Hematopoietic multipotent progenitor cell treated with erythropoietin and hydrocortisone succinate and interleukin-3 and kit ligand, for 15 days (in vitro differentiated cells): Measurements from ENCODE around the gene ZNF615.
"Not testable (repeated sequence)": the region's sequence is repeated elsewhere in the genome, so short reads cannot be mapped to it uniquely, and the experiment has no call there.

ENCODE experiments used
- DNase-seq: peaks from one replicate; pipeline ENCODE4 v3.0.0-alpha.2; 2015; ENCODE audit warnings: low spot score

Gene ZNF615

DNA sequence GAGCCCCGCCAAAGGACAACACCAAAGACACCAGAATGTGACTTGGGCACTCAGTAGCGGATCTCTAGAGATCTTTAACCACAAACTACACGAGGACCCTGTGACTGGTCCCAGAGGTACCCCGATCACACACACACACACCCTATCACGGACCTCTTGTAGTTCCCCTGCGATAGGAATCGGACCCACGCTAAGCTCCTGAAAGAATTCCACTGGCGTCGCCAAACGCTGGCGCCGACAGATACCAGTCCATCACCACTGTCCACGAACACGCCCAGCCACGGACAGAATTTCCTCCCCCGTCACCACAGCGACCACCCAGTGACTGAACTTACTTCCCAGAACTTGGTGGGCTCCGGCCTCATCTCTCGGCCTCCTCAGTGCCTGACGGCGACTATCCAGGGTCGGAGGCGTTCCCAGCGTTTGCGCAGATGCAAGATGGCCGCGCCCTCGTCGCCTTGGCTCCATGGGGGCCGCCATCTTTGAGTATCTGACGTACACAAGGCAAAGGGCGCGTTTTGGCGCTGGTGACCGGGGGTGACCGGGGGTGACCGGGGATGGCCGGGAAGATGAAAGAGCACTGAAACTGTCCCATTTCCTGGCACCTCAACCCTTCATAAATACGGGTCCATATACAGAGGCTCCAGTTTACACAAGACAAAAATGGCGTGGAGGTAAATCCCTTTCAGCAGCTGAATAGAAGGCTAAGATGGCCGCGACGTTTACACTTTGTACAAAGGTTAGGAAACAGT is at the start of gene ZNF615:
ZNF615 (minus strand) TSS at position 406 of the 752 bp plus-strand sequence. CDS start 4,500 bp downstream, outside the sequence.
- DNase-seq, result peak; percentile 82

DNA sequence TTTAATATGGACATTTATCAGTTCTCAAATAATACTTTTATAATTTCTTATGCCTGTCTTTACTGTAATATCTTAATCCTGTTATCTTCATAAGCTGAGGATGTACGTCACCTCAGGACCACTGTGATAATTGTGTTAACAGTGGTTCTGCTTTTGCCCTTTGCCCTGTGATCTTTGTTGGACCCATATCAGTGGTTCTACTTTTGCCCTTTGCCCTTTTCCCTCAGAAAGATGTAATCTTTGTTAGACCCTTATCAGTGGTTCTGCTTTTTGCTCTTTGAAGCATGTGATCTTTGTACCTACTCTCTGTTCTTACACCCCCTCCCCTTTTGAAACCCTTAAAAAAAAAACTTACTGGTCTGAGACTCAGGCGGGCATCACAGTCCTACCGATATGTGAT is 48.5 kb upstream of the ZNF615 start:
- DNase-seq, result not testable (repeated sequence)

DNA sequence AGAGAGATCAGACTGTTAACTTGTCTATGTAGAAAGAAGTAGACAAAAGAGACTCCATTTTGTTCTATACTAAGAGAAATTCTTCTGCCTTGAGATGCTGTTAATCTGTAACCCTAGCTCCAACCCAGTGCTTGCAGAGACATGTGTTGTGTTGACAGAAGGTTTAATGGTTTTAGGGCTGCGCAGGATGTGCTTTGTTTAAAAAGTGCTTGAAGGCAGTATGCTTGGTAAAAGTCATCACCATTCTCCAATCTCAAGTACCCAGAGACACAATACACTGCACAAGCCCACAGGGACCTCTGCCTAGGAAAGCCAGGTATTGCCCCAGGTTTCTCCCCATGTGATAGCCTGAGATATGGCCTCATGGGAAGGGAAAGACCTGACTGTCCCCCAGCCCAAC is 43.7 kb upstream of the ZNF615 start:
- not testable (repeated sequence) for DNase-seq

DNA sequence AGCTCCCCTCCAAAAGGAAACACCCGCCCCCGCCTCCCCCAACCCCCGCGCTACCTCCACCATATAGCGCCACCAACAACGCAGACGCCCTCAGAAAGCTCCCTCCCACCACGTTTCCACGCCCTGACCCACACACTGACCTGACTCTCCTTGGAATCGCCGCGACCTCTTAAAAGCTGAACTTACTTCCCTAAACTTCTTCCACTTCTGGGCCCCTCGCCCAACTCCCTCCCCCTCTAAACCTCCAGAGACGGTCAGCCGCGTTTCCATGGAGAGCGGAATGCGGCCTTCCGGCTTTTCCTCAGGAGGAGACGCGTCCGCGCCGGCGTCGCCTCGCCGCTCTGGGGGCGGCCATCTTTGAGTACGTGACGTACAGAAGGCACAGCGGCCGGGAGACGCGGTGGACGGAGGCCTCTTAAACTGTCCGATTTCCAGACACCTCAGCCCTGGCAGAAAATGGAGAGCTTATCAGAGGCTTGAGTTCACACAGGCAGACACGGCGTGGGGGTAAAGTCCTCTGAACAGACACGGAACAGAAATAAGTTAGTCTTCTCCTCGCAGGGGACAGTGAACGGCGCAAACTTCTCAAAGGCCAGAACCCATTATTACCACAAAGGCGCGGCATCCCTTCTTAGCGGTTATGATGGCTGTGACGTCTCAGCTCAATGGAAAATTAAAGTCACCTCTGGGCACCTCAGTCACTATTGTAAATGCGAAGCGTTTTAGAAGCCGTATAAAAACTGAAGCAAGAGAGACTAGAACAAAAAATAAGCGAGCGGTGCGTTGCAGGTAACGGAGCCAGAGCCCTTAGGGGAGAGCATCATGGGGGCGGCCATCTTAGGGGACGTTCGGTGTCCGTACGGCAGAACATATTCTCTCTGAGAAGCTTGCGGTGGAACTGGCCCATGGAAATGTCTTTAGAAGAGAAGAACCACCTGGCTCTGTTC is 40.8 kb upstream of the ZNF615 start, which contains the start of gene ZNF432:
ZNF432 (minus strand) TSS at position 284 of the 947 bp plus-strand sequence. CDS start 1,970 bp downstream, outside the sequence.
- peak; percentile 74 for DNase-seq

- no peak for DNase-seq
Measured at GRCh38 chr19:52039169-52039568, 31.2 kb upstream of the ZNF615 start.

DNA sequence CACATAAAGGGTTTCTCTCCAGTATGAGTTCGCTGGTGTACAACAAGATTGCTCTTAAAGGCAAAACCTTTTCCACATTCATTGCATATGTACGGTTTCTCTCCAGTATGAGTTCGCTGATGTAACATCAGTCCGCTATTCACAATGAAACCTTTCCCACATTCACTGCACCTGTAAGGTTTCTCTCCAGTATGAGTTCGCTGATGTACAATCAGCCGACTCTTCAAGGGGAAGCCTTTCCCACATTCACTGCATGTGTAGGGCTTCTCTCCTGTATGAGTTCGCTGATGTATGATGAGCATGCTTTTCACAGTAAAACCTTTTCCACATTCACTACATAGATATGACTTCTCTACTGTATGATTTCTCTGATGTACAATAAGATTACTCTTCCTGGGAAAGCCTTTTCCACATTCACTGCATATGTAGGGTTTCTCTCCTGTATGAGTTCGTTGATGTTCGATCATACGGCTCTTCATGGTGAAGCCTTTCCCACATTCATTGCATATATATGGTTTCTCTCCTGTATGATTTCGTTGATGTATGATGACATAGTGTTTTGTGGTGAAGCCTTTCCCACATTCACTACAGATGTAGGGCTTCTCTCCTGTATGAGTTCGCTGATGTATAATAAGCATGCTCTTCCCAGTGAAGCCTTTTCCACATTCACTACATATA is 26.2 kb upstream of the ZNF615 start:
- no peak for DNase-seq

DNA sequence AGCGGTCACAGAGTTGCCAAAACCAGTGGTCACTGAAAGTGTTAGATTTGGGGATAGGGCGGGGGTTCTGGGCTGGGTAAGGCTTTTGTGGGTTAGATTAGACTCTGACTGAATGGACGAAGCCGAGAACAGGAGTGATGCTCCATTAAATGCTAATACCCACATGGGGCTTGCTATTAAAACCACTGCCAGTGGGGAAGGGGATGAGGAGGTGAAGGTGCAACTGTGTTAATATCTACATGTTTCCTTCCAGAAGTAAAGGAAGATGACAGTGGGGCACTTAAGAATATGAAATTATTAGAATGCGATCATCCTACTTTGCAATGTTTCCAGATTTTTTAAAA is 20.7 kb upstream of the ZNF615 start:
- DNase-seq, result no peak

DNA sequence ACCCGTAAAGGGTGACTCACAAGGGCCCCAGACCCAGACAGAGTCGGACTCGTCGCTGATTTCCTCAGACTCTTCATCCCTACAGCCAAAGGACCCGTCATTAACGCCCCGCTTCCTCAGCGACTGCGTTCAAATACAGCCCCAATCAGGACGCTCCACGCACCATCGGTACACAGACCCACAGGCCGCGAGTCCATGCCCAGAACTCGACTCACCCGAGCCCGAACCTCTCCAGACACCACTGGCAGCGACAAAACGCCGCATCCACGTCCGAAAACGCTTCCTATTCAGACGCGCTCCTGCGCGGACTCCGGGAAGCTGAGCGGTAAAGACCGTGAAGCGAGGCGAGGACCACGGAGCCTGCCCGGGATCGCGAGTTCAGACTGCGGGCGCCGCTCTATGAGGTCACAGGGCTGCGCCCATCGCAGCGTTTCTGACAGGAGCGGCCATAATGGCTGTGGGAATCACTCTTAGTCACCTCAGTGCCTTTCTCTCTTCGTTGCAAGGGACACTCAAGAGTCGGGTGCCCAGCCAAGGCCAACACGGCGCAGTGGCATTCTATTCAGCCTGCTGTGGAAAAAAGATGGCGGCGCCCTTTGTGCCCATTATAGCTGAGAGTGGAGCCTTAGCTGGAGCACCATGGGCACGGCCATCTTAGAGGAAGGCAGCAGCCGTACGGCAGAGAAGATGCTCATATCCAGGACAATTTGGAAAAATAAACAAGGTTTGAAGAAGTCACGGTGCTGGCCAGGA is 20.2 kb upstream of the ZNF615 start, which contains the start of gene ZNF614:
ZNF614 (minus strand) TSS at position 353 of the 753 bp plus-strand sequence. CDS start 2,634 bp downstream, outside the sequence.
- DNase-seq, result peak; percentile 73

GRCh38 chr19:52026255-52026990 is 18.4 kb upstream of the ZNF615 start:
- DNase-seq, result not testable (repeated sequence)

DNA sequence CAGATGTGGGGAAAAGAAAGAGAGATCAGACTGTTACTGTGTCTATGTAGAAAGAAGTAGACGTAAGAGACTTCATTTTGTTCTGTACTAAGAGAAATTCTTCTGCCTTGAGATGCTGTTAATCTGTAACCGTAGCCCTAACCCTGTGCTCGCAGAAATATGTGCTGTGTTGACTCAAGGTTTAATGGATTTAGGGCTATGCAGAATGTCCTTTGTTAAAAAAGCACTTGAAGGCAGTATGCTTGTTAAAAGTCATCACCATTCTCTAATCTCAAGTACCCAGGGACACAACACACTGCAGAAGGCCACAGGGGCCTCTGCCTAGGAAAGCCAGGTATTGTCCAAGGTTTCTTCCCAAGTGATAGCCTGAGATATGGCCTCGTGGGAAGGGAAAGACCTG is 16.5 kb upstream of the ZNF615 start:
- DNase-seq, result not testable (repeated sequence)

DNA sequence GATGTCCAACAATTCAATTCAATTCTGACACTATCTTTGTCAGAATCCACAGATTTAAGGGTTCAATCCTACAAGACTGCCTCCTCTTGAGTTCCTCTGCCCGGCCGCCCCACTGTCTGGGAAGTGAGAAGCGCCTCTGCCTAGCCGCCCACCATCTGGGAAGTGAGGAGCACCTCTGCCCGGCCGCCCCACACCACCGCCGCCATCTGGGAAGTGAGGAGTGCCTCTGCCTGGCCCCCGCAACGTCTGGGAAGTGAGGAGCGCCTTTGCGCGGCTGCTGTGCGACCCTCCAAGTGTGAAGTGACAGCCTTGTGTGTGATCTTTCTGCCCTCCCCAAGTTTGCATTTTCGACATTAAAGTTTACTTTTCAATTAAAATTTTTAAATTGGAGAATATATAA is 14.2 kb upstream of the ZNF615 start:
- DNase-seq, result no peak

GRCh38 chr19:52020506-52020905 is 12.5 kb upstream of the ZNF615 start:
- DNase-seq, result no peak

GRCh38 chr19:52010674-52011073 is 2.7 kb upstream of the ZNF615 start:
- DNase-seq, result no peak

DNA sequence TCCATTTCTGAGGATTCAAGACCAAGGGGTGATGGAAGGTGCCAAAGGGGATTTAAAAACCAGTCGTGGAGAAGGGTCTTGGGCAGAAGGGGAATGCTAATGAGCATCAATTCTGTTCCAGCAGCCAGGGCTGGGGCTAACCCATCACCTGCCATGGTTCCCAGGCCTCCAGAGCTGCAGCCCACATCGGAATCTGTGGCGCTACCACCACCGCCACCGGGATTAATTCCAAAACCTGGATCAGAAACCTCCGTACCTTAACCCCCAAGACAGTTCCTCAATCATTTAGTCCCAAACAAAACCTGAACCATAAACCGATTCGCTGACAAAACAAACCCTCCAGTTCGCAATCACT is 583 bp downstream of the ZNF615 start:
- no peak for DNase-seq

DNA sequence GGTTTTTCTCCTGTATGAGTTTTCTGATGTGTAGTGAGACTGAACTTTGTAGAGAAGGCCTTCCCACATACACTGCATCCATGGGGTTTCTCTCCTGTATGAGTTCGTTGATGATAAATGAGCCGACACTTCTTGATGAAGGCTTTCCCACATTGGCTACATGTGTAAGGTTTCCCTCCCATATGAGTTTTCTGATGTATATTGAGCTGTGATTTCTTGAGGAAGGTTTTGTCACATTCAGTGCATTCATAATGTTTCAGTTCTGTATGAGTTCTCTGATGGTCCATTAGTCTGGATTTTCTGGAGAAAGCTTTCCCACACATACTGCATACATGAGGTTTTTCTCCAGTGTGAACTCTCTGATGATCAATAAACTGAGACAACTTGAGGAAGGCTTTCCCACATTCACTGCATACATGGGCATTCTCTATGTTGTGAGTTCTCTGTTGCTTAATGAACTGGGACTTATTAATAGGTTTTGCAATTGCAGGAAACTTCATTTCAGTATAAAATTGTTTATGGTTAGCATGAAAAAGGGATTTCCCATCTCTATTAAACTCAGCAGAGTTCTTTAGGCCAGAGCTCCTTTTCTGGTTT is 13.9 kb downstream of the ZNF615 start:
- no peak for DNase-seq

- DNase-seq, result no peak
Measured at GRCh38 chr19:51993422-51993821, 14.6 kb downstream of the ZNF615 start.

DNA sequence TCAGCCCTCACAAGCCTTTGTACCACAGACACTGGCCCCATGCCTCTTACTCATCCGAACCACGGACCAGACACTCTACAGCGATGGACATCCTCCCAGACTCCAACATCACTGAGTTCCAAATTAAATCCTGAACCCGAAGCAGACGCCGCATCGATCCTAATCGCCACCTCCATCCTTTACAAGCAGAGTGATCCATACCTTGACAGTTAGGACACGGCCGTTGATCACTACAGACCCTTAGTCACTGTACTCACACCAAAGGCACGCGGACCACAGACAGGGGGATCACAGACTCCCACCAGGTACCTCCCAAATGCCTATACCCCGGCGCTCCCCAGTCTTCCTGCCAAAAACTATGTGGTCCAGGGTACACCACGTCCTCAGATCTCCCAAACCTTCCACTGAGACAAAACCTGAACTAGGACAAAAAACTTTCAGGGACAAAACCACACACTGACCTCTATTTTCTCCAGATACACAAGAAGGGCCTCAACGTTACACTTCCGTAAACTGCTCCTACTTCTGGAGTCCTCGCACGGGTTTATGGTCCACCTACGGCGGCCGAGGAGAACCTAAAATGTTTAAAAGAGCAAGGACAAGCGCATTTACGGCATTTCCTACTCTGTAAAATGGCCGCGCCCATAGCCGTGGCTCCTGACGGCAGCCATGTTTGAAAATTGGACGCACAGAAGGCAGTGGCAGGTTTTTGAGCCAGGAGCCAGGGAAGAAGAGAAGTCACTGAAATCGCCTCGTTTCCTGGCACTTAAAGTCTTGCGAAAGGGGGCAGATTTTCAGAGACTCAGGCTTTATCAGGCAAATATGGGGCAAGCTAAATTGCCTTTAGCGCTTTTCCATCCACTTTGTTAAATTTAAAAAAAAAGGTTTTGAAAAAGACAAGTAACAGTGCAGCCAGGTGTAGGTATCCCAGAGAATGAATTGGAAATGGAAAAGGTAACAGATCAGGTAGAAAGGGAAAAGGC is 21.4 kb downstream of the ZNF615 start, which contains the start of gene ZNF350:
ZNF350 (minus strand) TSS at position 532 of the 983 bp plus-strand sequence. CDS start 12,480 bp downstream, outside the sequence.
- peak; percentile 75 for DNase-seq

DNA sequence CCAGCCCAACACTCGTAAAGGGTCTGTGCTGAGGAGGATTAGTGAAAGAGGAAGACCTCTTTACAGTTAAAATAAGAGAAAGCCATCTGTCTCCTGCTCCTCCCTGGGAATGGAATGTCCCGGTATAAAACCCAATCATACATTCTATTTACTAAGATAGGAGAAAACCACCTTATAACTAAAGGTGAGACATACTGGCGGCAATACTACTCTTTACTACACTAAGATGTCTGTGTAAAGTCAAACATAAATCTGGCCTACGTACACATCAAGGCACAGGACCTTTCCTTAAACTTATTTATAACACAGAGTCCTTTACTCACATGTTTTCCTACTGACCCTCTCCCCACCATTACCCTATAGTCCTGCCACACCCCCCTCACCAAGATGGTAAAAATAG is 24.6 kb downstream of the ZNF615 start:
- DNase-seq, result no peak

- not testable (repeated sequence) for DNase-seq
Measured at GRCh38 chr19:51980926-51981325, 27.1 kb downstream of the ZNF615 start.
